ENCODE measurements around the gene PCAT7.

DNA sequence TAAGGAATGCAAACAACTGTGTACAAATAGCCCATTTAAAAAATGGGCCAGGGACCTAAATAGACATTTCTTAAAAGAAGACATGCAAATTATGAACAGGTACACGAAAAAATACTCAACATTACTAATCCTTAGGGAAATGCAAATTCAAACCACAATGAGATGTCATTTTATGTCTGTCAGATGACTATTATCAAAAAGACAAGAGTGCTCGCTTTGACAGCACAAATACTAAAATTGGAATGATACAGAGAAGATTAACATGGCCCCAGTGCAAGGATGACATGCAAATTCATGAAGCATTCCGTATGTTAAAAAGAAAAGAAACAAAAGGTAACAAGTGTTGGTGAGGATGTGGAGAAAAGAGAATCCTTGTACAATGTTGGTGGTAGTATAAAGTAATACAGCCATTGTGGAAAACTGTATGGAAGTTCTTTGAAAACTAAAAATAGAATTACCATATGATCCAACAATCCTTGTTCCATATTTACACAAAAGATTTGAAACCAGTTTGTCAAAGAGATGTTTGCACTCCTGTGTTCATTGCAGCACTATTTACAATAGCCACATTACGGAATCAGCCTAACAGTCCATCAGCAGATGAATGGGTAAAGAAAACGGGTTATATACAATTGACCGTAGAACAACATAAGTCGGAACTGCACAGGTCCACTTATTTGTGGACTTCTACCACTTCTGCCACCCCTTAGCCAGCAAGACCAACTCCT is 47.2 kb upstream of the PCAT7 start:
- no peak for TF ChIP-seq POLR2A (IDR thresholded peaks at IDR 0.05)
- TF ChIP-seq, protein P1, sequence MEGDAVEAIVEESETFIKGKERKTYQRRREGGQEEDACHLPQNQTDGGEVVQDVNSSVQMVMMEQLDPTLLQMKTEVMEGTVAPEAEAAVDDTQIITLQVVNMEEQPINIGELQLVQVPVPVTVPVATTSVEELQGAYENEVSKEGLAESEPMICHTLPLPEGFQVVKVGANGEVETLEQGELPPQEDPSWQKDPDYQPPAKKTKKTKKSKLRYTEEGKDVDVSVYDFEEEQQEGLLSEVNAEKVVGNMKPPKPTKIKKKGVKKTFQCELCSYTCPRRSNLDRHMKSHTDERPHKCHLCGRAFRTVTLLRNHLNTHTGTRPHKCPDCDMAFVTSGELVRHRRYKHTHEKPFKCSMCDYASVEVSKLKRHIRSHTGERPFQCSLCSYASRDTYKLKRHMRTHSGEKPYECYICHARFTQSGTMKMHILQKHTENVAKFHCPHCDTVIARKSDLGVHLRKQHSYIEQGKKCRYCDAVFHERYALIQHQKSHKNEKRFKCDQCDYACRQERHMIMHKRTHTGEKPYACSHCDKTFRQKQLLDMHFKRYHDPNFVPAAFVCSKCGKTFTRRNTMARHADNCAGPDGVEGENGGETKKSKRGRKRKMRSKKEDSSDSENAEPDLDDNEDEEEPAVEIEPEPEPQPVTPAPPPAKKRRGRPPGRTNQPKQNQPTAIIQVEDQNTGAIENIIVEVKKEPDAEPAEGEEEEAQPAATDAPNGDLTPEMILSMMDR (IDR thresholded peaks at IDR 0.05), result no peak
